Subcutaneous adipose tissue (tissue), 4 donors: ENCODE results near the gene C19orf47. TPM values are rescaled to one million over a fixed set of nuclear protein-coding genes. Genes with fewer than 3 reads are reported as not detected.

Experiments
- CTCF ChIP-seq: fragments of 450-650 bp; IDR thresholded peaks from one replicate; pipeline ENCODE4 v1.5.1; 2016; ENCODE audit warnings: low read depth, mild to moderate bottlenecking, control low read depth, antibody characterized with exemption, moderate library complexity
- total RNA-seq, 4 donors: library from RNA; depleted of rRNA; stranded (reverse); fragments of >200 nt; gene quantifications; one replicate each; pipeline ENCODE4 v1.1.0, GENCODE V29; 2016

The C19orf47 gene
- total RNA-seq, 4 donors from 2014 or later: 6.8 to 19.2 (median 10.2) TPM

DNA sequence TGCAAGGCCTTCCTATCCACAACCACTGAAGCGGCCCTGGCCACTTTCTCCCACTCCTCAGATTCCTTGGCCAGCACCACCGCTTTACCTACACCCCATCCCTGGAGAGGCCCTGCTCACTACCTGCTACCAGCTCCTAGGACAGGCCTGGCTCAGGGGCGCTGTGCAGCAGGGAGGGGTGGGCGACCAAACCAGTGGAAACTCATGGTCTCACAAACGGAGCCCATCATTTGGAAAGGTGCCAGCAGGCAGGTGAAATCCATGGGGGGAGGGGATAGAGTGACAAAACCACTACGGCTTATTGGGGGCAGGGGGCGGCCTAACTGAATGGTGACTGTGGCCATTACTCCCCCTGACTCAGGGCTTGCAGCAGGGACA lies 27.6 kb downstream of the C19orf47 start:
- no peak for TF ChIP-seq CTCF

- no peak for TF ChIP-seq CTCF
Observed at GRCh38 chr19:40317338-40317737, 30.9 kb downstream of the C19orf47 start.

GRCh38 chr19:40315812-40316470 lies 32.3 kb downstream of the C19orf47 start:
- no peak for TF ChIP-seq CTCF

DNA sequence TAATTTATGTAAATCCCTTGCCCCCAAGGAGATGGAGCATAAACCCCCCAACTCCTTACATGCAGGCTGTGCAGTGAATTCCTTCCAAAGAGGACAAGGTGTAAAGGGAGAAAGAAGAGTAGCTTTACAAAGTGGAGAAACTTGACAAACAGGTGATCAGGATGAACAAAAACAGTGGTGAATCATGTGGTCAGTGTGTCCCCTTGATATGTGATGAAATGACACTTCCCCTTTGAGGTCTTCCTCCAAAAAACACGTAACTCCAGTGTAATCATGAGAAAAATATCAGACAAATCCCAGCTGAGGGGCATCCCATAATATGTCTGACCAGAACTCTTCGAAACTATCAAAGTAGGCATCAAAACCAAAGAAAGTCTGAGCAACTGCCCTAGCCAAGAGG lies 33.5 kb downstream of the C19orf47 start:
- no peak for TF ChIP-seq CTCF

DNA sequence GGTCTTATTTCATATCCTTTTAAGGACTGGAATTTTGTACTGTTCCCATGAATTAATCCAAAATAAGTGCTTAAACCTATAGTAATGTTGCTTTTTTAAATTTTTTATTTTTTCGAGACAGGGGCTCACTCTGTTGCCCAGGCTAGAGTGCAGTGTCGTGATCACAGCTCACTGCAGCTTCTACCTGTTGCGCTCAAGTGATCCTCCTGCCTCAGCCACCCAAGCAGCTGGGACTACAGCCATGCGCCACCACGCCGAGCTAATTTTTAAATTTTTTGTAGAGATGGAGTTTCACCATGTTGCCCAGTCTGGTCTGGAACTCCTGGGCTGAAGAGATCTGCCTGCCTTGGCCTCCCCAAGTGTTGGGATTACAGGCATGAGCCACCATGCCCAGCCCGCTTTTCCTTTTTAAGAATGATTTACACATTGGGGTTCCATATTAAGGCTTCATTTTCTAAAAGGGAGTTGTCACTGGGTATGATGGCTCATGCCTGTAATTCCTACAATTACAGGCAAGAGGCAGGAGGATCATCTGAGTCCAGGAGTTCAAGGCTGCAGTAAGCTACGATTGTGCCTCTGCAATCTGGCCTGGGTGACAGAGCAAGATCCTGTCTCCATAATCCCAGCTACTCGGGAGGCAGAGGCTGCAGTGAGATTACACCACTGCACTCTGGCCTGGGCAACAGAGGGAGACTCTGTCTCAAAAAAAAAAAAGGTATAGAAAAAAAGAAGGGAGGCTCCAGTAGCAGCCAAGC lies 34.8 kb downstream of the C19orf47 start:
- TF ChIP-seq CTCF: no peak

DNA sequence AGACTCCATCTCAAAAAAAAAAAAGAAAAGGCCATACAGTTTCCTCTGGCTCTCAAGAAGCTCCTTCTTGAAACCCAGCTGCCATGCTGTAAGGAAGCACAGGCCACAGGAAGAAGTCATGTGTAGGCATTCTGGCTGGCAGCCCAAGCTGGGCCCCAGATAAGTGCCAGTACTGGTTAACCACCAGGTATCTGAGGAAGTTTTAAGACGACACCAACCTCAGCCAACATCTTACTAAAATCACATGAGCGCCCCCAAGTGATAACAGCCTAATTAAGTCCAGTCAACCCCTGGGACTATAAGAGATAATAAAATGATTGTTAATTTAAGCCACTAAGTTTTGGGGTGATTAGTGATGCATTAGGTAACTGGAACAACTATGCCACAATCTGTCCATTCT lies 35.7 kb downstream of the C19orf47 start:
- no peak for TF ChIP-seq CTCF

DNA sequence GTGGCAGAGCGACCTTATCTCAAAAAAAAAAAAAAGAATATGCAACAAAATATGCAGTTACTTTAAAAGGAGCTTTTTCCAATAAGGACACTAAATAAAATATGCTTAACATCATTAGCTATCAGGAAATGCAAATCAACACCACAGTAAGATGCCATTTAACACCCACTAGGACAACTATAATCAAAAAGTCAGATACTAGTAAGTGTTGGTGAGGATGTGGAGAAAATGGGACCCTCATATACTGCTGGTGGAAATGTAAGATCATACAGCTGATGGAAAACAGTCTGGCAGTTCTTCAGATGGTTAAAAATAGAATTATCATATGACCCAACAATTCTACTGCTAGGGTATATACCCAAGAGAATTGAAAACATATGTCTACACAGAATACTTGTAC lies 38.5 kb downstream of the C19orf47 start:
- no peak for TF ChIP-seq CTCF
